Measurements from ENCODE around the gene LRRC8A.
"Not testable (repeated sequence)": the region's sequence is repeated elsewhere in the genome, so short reads cannot be mapped to it uniquely, and the experiment has no call there.

The LRRC8A gene

DNA sequence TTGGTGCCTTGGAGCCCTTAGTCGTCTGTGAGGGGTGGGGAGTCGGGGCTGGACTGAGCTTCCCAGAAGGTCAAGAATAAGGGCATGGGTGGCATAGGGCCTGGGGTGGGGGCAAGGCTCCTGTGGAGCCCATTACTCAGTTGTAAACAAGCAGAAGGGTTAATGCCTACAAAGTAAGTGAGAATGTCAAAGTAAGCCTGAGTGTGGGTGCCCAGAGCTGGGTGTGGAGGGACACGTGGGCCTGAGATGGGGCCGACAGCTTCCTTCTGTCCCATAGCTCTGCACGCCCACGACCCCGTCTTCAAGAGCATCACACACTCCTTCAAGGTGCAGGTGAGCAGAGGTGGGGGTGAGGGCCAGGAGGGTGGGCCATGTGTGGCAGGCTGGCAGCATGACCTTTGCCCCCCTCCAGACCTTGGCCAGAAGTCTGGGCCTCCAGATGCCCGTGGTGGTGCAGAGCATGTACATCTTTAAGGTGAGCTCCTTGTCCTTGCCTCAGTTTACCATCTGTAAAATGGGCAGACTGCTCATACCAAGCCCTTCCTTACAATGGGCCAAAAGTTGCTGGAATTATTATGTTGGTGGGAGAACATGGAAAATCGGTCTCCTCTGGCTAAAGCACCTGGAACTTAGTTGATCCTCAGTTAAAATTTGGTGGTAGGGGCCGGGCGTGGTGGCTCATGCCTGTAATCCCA lies 54.4 kb downstream of the LRRC8A start:
- no peak overlapping the region for H3K27ac ChIP-seq (ENCODE audit: low read length)
- no peaks in the 10 kb centered on the region for H3K9me3 ChIP-seq (ENCODE audit: insufficient read depth, low read depth, low read length)
- no peaks in the 10 kb centered on the region for H3K27me3 ChIP-seq (ENCODE audit: insufficient read depth, low read length)
- no peaks in the 10 kb centered on the region for H3K36me3 ChIP-seq (ENCODE audit: insufficient read depth, low read depth, low read length)
- no peaks in the 10 kb centered on the region for H3K4me1 ChIP-seq (ENCODE audit: insufficient read depth, low read length)
- no peak overlapping the region for H3K4me3 ChIP-seq (ENCODE audit: low read length)
- H3K9ac ChIP-seq (ENCODE audit: low read depth, low read length), result no peak overlapping the region

- Histone ChIP-seq H3K4me1 (ENCODE audit: insufficient read depth, low read length) (no peaks in the 10 kb centered on the region), H3K9ac (ENCODE audit: low read depth, low read length) (no peak overlapping the region), H3K9me3 (ENCODE audit: insufficient read depth, low read depth, low read length) (no peaks in the 10 kb centered on the region), H3K27ac (ENCODE audit: low read length) (no peak overlapping the region), H3K4me3 (ENCODE audit: low read length) (no peak overlapping the region), H3K36me3 (ENCODE audit: insufficient read depth, low read depth, low read length) (no peaks in the 10 kb centered on the region), H3K27me3 (ENCODE audit: insufficient read depth, low read length) (no peaks in the 10 kb centered on the region)
Observed at GRCh38 chr9:128937310-128938165, 55.6 kb downstream of the LRRC8A start.

DNA sequence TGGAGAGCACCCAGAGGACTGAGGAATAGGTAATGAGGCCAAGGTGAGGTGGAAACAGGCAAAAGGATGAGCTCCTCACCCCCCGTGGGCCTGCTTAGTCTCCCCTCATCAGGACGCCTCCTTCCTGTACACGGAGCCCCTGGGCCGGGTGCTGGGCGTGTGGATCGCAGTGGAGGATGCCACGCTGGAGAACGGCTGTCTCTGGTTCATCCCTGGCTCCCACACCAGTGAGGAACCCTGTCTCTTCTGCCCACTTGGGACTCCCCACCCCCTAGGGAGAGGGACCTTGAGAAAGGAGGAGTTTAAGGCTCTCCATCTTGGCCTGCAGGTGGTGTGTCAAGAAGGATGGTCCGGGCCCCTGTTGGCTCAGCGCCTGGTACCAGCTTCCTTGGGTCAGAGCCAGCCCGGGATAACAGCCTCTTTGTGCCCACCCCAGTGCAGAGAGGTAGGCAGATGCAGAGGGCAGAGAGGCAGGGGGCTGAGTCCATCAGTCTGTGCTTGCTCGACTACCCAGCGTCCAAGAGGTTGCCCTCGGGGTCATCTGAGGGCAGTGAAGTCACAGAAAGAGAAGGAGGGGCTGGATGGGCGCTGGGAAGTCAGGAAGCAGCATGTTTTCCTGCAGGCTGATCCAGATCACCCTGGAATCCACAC lies 58.5 kb downstream of the LRRC8A start:
- Histone ChIP-seq H3K27me3 (ENCODE audit: insufficient read depth, low read length) (no peaks in the 10 kb centered on the region), H3K36me3 (ENCODE audit: insufficient read depth, low read depth, low read length) (peaks cover under 1% of the 10 kb centered on the region; the same call in 1 of the 2 replicates), H3K4me3 (ENCODE audit: low read length) (no peak overlapping the region), H3K4me1 (ENCODE audit: insufficient read depth, low read length) (no peaks in the 10 kb centered on the region), H3K27ac (ENCODE audit: low read length) (no peak overlapping the region), H3K9me3 (ENCODE audit: insufficient read depth, low read depth, low read length) (no peaks in the 10 kb centered on the region), H3K9ac (ENCODE audit: low read depth, low read length) (no peak overlapping the region)

DNA sequence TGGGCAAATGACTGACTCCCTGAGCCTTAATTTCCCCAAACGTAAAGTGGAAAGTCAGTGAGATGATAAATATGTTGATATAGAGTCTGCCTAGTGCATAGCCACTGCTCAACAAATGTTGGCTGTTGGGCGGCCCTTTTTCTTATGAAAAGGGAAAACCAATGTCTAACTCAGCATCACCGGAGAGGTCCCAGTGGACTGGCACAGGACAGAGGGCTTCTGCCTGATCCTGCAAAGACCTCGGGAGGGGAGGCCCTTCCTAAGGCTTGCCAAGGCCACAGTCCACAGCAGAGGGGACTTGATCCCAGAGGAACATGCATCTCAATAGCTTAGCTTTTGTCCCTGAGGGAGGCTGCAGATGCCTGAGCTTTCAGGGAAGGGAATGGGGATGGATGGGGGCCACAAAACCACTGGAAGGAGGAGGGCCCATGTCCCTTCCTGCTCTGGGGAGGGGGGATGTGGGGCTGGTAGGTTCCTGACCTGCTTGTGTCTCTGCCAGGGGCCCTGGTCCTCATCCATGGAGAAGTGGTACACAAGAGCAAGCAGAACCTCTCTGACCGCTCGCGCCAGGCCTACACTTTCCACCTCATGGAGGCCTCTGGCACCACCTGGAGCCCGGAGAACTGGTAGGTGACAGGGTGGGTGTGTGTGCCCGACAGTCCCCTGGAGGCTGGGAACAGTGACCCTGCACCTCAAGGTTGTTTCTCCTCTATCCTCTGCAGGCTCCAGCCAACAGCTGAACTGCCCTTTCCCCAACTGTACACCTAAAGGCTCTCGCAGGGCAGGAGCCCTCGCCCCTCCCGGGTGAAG lies 59.2 kb downstream of the LRRC8A start:
- no peaks in the 10 kb centered on the region for H3K9me3 ChIP-seq (ENCODE audit: insufficient read depth, low read depth, low read length)
- H3K27me3 ChIP-seq (ENCODE audit: insufficient read depth, low read length), result no peaks in the 10 kb centered on the region
- no peak overlapping the region for H3K9ac ChIP-seq (ENCODE audit: low read depth, low read length)
- no peaks in the 10 kb centered on the region for H3K4me1 ChIP-seq (ENCODE audit: insufficient read depth, low read length)
- peaks cover 7% of the 10 kb centered on the region; the same call in 1 of the 2 replicates for H3K36me3 ChIP-seq (ENCODE audit: insufficient read depth, low read depth, low read length)
- H3K4me3 ChIP-seq (ENCODE audit: low read length), result no peak overlapping the region
- H3K27ac ChIP-seq (ENCODE audit: low read length), result no peak overlapping the region

- H3K9me3 ChIP-seq (ENCODE audit: insufficient read depth, low read depth, low read length), result no peaks in the 10 kb centered on the region
- H3K27me3 ChIP-seq (ENCODE audit: insufficient read depth, low read length), result no peaks in the 10 kb centered on the region
- H3K4me3 ChIP-seq (ENCODE audit: low read length), result no peak overlapping the region
- peaks cover 8% of the 10 kb centered on the region; the same call in 1 of the 2 replicates for H3K36me3 ChIP-seq (ENCODE audit: insufficient read depth, low read depth, low read length)
- no peak overlapping the region for H3K9ac ChIP-seq (ENCODE audit: low read depth, low read length)
- peaks cover 6% of the 10 kb centered on the region for H3K4me1 ChIP-seq (ENCODE audit: insufficient read depth, low read length)
- H3K27ac ChIP-seq (ENCODE audit: low read length), result no peak overlapping the region
Observed at GRCh38 chr9:128943832-128944620, 62.1 kb downstream of the LRRC8A start.

GRCh38 chr9:128944966-128945365 lies 63.0 kb downstream of the LRRC8A start:
- not testable (repeated sequence) for H3K27ac ChIP-seq (ENCODE audit: low read length); H3K4me1 ChIP-seq (ENCODE audit: insufficient read depth, low read length); H3K4me3 ChIP-seq (ENCODE audit: low read length); H3K9ac ChIP-seq (ENCODE audit: low read depth, low read length); H3K9me3 ChIP-seq (ENCODE audit: insufficient read depth, low read depth, low read length); H3K27me3 ChIP-seq (ENCODE audit: insufficient read depth, low read length)
- H3K36me3 ChIP-seq (ENCODE audit: insufficient read depth, low read depth, low read length), result peaks cover 16% of the 10 kb centered on the region; the same call in 1 of the 2 replicates

- Histone ChIP-seq H3K4me3 (ENCODE audit: low read length) (peak overlapping the region; percentile 89), H3K36me3 (ENCODE audit: insufficient read depth, low read depth, low read length) (peaks cover 25% of the 10 kb centered on the region; the same call in 1 of the 2 replicates), H3K4me1 (ENCODE audit: insufficient read depth, low read length) (peaks cover 6% of the 10 kb centered on the region), H3K9ac (ENCODE audit: low read depth, low read length) (no peak overlapping the region), H3K27me3 (ENCODE audit: insufficient read depth, low read length) (no peaks in the 10 kb centered on the region), H3K9me3 (ENCODE audit: insufficient read depth, low read depth, low read length) (no peaks in the 10 kb centered on the region), H3K27ac (ENCODE audit: low read length) (no peak overlapping the region)
Observed at GRCh38 chr9:128945798-128946501, 64.0 kb downstream of the LRRC8A start.

DNA sequence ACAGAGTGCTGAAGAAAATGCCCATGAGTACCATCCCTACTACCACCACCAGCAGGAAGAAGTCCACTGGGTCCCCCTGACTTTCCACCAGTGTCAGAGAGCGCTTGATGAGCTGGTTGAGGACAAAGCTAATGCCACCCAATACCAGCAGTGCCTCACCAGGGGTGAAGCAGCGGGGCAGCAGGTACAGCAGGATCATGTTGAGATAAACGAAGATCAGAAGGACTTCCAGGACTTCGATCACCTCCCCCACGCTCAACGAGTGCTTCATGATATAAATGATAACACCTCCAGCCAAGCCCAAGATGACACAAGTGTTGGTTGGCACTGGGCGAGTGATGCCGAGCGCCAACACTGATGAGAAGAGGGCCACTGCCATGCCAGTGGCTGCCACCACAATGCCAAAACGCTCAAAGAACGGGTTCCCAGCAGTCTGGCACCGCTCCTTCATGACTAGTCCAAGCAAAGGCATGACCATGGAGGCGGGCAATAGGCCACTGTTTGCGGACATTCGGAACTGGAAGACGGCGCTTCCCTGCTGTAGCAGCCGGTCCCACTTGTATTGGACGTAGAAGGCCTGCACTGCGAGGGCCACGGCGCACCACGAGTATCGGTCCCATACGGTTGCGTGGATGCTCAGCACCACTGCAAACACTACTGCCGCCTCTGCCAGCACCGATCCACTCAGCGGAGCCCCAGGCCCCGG lies 64.8 kb downstream of the LRRC8A start:
- Histone ChIP-seq H3K9ac (ENCODE audit: low read depth, low read length) (peak overlapping the region; percentile 88), H3K4me3 (ENCODE audit: low read length) (peak overlapping the region; percentile 89), H3K36me3 (ENCODE audit: insufficient read depth, low read depth, low read length) (peaks cover 32% of the 10 kb centered on the region; the same call in 1 of the 2 replicates), H3K27me3 (ENCODE audit: insufficient read depth, low read length) (no peaks in the 10 kb centered on the region), H3K9me3 (ENCODE audit: insufficient read depth, low read depth, low read length) (no peaks in the 10 kb centered on the region), H3K4me1 (ENCODE audit: insufficient read depth, low read length) (peaks cover 6% of the 10 kb centered on the region), H3K27ac (ENCODE audit: low read length) (peak overlapping the region; percentile 59)

GRCh38 chr9:128947277-128947526 lies 65.3 kb downstream of the LRRC8A start:
- H3K4me1 ChIP-seq (ENCODE audit: insufficient read depth, low read length), result peaks cover 6% of the 10 kb centered on the region
- H3K27me3 ChIP-seq (ENCODE audit: insufficient read depth, low read length), result no peaks in the 10 kb centered on the region
- H3K36me3 ChIP-seq (ENCODE audit: insufficient read depth, low read depth, low read length), result peaks cover 36% of the 10 kb centered on the region; the same call in 1 of the 2 replicates
- peak overlapping the region; percentile 59 for H3K27ac ChIP-seq (ENCODE audit: low read length)
- peak overlapping the region; percentile 88 for H3K9ac ChIP-seq (ENCODE audit: low read depth, low read length)
- H3K4me3 ChIP-seq (ENCODE audit: low read length), result peak overlapping the region; percentile 89
- no peaks in the 10 kb centered on the region for H3K9me3 ChIP-seq (ENCODE audit: insufficient read depth, low read depth, low read length)

Measured in iPS-20b (cell line).